HepG2 (cell line): ENCODE data around the gene RGSL1.

ENCODE experiments used
- CHCHD3 ChIP-seq: sonication (generic); formaldehyde crosslinking; IDR thresholded peaks from 2 replicates; pipeline ENCODE4 v1.8.0; 2022; ENCODE audit warnings: mild to moderate bottlenecking, missing genetic modification reagents, moderate library complexity
- HDAC2 ChIP-seq: sonication (generic); formaldehyde crosslinking; IDR thresholded peaks from 2 replicates; pipeline ENCODE4 v1.4.0; 2020; ENCODE audit warnings: missing genetic modification reagents
- NKX3-1 ChIP-seq: sonication (generic); formaldehyde crosslinking; IDR thresholded peaks from 2 replicates; pipeline ENCODE4 v1.5.0; 2020; ENCODE audit warnings: missing genetic modification reagents
- ZNF263 ChIP-seq: sonication (generic); formaldehyde crosslinking; IDR thresholded peaks from 2 replicates; pipeline ENCODE4 v1.4.0; 2020; ENCODE audit warnings: missing genetic modification reagents
- ZNF530 ChIP-seq: sonication (generic); formaldehyde crosslinking; IDR thresholded peaks from 2 replicates; pipeline ENCODE4 v1.5.0; 2020; ENCODE audit warnings: low read depth, mild to moderate bottlenecking, missing genetic modification reagents
- ZNF746 ChIP-seq: sonication (generic); formaldehyde crosslinking; IDR thresholded peaks from 2 replicates; pipeline ENCODE4 v1.8.0; 2022; ENCODE audit warnings: mild to moderate bottlenecking, missing genetic modification reagents
- TF ChIP-seq, protein P1 (sequence below): sonication (generic); formaldehyde crosslinking; IDR thresholded peaks from 2 replicates; pipeline ENCODE4 v1.5.0; 2020; ENCODE audit warnings: mild to moderate bottlenecking, missing genetic modification reagents, moderate library complexity
- TF ChIP-seq, protein P2 (sequence below): sonication (generic); formaldehyde crosslinking; IDR thresholded peaks from 2 replicates; pipeline ENCODE4 v1.4.0; 2020; ENCODE audit warnings: missing genetic modification reagents
- TF ChIP-seq, protein P3 (sequence below): IDR thresholded peaks from 2 replicates; pipeline ENCODE4 v1.6.1; 2016; ENCODE audit warnings: missing biosample characterization, missing genetic modification reagents, low read depth

DNA sequence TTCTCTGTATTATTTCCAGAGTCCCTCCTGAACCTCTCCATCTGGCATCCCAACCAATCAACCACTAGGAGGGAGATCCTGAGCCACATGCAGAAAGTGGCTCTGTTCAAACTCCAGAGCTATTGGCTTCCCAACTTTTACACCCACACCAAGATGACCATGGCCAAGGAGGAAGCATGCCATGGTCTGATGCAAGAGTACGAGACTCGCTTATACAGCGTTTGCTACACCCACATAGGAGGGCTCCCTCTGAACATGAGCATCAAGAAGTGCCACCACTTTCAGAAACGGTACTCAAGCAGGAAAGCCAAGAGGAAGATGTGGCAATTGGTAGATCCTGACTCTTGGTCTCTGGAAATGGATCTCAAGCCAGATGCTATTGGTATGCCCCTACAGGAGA lies 23.6 kb downstream of the RGSL1 start:
- TF ChIP-seq CHCHD3 (CRISPR knock-in tag) (no peak), ZNF263 (no peak), ZNF530 (CRISPR knock-in tag) (no peak), NKX3-1 (CRISPR knock-in tag) (no peak), ZNF746 (CRISPR knock-in tag) (no peak), HDAC2 (CRISPR knock-in tag) (no peak)
- TF ChIP-seq, protein P1, sequence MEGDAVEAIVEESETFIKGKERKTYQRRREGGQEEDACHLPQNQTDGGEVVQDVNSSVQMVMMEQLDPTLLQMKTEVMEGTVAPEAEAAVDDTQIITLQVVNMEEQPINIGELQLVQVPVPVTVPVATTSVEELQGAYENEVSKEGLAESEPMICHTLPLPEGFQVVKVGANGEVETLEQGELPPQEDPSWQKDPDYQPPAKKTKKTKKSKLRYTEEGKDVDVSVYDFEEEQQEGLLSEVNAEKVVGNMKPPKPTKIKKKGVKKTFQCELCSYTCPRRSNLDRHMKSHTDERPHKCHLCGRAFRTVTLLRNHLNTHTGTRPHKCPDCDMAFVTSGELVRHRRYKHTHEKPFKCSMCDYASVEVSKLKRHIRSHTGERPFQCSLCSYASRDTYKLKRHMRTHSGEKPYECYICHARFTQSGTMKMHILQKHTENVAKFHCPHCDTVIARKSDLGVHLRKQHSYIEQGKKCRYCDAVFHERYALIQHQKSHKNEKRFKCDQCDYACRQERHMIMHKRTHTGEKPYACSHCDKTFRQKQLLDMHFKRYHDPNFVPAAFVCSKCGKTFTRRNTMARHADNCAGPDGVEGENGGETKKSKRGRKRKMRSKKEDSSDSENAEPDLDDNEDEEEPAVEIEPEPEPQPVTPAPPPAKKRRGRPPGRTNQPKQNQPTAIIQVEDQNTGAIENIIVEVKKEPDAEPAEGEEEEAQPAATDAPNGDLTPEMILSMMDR (CRISPR knock-in tag), result no peak
- TF ChIP-seq, protein P2, sequence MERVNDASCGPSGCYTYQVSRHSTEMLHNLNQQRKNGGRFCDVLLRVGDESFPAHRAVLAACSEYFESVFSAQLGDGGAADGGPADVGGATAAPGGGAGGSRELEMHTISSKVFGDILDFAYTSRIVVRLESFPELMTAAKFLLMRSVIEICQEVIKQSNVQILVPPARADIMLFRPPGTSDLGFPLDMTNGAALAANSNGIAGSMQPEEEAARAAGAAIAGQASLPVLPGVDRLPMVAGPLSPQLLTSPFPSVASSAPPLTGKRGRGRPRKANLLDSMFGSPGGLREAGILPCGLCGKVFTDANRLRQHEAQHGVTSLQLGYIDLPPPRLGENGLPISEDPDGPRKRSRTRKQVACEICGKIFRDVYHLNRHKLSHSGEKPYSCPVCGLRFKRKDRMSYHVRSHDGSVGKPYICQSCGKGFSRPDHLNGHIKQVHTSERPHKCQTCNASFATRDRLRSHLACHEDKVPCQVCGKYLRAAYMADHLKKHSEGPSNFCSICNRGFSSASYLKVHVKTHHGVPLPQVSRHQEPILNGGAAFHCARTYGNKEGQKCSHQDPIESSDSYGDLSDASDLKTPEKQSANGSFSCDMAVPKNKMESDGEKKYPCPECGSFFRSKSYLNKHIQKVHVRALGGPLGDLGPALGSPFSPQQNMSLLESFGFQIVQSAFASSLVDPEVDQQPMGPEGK (CRISPR knock-in tag), result no peak
- TF ChIP-seq, protein P3, sequence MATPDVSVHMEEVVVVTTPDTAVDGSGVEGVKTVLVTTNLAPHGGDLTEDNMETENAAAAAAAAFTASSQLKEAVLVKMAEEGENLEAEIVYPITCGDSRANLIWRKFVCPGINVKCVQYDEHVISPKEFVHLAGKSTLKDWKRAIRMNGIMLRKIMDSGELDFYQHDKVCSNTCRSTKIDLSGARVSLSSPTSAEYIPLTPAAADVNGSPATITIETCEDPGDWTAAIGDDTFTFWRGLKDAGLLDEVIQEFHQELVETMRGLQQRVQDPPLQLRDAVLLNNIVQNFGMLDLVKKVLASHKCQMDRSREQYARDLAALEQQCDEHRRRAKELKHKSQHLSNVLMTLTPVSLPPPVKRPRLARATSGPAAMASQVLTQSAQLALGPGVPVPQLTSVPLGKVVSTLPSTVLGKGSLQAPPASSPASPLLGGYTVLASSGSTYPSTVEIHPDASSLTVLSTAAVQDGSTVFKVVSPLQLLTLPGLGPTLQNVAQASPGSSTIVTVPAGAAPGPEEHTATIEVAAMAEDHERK (CRISPR knock-in tag), result no peak
